HG02763 (cell line): ENCODE measurements around the gene KCNE4.
A peak's percentile ranks its signal among the peaks of the same experiment; 100 is the strongest.
"Not testable (repeated sequence)": the region's sequence is repeated elsewhere in the genome, so short reads cannot be mapped to it uniquely, and the experiment has no call there.

Source experiments
- ATAC-seq: cut with Tn5 transposase; IDR thresholded peaks from one replicate; pipeline ENCODE4 v1.9.1; 2021; ENCODE audit warnings: mild to moderate bottlenecking, moderate library complexity; ENCODE audit not compliant: unreplicated experiment

The KCNE4 gene

DNA sequence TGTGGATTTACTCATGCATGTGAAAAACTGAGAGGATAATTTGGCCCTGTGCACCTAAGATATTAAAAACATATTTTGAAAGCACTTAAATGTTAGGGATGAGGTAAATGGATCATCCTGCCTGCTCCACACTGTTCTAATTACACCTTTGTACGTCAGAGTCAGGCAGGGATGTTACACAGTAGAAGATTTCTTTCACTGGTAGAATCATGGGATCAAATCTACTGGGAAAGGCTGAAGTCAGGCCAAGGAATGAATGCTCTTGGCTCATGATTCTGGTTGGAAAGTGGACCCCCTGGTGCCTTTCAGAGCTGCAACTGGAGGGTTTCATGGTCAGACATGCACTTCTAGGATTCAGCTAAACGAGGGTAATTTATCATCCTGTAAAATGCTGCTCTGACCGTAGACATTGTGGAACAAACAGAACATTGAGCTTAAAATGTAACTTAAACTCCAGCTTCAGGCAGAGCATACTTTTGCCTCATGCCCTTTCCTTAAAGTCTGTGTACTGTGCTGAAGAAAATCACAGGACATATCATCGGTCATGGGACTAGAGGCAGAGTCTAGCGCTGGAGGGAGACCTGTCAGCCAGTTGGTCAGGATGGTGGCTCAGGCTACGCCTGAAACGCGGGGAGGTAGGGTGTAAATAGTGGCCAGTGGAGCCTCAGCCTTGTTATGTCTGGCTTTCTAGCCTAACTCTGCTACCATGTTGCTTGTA lies 4.9 kb downstream of the KCNE4 start:
- ATAC-seq = no peak

DNA sequence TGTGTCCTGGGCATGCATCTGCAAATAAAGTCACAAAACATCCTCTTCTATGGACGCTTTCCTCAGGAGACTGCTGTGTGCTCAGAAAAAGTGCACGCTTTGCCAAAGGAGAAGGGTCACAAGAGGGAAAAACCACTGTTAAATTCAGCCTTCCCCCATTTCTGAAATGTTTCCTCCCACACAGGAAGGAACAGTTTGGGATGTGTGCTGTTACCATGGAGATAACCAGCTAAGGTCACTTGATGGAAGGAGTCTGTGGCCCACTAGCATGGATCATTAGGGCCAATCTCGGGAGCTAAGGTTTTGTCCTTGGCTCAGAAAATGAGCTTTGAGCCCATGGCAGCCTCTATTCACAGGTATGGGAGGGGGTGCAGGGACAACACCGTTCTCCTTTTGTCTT lies 5.6 kb downstream of the KCNE4 start:
- no peak for ATAC-seq

DNA sequence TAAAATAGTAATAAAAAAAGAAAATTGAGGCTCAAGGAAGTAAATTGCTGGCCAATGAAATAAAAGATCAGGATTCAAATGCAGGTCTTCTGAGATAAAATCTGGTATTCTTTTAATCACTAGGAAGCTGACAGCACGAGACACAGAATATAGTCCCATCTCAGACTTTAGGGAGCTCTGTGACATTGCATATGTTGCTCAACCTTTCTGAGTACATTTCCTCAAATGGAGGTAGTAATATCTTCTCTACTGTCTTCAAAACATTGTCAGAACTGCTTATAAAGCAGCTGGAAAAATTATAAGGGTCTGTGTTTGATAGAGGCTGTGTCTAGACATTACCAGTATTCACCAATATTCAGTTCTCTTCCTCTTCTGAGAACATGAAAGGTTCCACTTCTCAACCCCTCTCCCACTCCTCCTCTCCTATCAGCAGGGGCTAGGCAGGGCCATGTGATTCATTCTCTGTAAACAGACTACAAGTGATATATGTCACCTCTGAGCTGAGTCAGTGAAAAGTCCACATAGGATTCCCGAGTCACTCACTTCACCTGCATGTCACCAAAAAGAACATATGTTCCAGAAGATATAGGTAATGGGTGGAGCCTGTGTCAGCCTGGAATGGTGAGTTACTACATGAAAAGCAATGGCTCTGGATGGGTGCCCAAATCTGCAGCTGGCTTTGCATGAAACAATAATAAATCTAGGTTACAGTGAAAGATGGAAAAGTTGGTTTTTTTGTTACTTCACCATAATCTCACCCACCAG lies 7.1 kb downstream of the KCNE4 start:
- ATAC-seq = no peak

DNA sequence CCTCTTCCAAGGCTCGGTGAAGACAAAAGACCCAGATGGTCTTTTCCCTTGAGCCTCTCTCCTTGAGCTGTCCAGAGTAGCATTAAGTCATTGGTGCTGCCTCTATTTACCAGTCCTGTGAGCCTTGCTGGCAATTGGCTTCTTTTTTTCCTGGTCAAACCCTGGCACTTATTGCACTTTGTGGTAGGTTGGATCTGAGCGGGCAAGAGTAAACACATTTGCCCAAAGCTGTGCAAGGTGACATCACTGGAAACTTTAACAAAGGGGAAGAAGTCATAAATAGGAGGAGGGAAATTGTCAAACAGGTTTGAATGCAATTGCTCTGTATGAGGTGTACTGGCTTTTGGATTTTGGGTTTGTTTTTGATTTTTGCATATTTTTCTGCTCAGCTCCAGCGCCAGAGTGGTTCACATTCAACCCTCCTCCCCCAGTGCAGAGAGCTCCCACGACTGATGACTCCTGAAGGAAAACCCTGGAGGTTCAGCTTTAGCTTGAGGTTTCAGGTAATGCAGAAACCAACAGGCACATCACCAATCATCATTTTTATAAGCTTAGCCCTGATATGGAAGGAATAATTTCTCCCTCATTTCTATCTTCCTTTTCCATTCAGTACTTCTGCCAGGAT lies 8.3 kb downstream of the KCNE4 start:
- no peak for ATAC-seq

DNA sequence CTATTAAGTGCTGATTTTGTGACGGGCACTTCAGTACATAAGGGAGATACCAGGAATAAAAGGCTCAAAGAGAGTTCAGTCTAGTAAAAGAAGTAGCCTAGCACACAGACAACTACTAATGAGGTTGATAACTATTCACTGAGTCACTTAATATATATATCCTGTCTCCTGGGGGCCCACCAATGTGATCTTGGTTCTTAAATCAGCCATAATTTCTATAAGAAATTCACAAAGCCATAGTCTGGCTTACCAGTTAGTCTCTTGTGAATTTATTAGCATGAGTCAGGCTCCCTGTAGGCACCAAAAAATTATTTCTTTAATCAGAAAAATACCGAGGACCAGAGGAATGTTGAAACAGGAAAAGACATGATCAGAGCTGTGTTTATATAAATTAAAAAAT lies 10.4 kb downstream of the KCNE4 start:
- ATAC-seq = no peak

DNA sequence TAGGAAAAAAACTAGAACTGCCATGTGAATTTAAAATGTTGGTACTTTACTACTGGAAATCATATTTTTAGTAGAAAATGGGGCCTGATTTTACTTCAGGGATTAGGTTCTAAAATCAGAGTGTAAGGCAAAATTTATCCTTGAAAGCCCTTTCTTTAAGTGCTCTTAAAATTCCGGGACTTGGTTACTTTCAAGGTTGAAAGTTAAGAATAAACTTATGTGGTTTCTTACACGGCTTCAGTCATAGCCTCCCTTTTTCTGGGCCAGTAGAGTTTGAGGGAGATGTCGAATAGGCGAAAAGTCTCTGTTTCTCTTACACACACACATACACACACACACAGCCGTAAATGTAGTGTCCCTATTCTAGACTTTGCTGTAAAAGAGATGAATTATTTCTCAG lies 13.1 kb downstream of the KCNE4 start:
- no peak for ATAC-seq

DNA sequence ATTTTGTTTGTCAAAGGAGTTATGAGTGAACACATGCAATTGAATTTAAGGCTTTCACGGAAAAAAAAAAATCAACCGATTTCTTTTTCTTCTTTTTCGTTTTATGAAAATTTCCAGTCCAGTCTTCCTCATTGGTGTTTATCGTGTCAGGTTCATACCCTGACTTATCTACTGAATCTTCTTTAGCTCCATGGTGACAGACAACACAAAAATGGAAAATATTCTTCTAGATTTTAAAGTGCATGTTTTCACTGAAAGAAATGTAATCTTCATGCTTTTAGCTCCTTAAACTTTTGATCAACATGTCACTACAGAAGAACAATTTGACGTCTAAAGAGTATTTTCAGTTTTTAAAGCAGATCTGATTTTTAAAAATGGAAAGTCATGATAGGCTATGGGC lies 14.7 kb downstream of the KCNE4 start:
- ATAC-seq = no peak

DNA sequence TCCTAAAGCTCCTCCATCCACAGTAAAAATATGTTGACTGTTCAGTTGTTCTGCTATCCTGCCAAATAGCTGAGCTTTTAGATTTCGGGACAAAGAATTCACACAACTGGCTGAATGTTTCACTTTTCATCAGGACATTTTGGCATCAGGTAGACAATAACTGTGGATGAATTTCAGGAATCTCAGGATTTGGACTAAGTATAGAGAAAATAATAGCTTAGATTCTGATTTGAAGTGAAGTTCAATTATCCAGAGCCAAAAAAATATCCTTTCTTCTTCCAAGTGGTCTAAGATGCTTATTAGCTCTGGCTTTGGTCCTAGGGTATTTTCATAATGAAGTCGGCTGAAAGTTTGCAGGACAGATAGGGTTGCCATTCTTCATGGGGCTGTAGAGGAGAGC lies 16.1 kb downstream of the KCNE4 start:
- ATAC-seq = no peak

DNA sequence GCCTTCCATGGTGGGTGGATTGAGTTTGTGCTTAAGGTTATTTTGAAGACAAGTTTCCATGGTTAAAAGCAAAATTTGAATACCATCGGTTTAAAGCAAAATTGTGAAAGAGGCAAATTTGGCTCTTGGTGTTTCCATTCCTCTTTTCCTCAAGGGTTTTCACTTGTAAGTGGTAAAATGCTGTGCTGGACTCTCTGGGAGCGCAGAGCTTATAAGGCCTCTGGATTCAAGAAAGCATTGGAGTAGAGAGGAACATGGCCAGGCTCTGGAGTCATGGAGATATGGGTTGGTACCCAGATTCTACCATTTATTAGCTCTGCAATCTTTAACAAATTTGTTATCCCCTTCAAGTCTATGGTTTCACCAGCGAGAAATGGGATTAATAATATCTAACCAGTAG lies 17.5 kb downstream of the KCNE4 start:
- ATAC-seq = no peak

DNA sequence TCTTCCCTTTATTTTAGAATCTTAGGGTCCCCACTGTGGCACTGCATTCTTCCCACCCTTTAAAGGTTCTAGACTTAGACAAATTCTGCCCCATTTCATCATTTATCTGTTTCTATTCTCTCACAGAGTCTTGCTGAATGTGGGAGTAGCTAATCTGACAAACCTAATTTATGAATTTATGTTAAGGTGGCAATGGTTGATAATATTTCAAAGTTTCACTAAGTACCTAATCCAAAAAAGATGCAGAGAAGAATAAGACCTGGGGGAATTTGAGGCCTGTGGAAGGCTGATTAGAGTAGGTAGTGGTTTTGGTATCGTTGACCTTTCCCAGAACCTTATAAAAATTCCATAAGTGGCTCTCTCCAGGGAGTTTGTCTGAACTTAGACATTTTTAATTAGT lies 18.0 kb downstream of the KCNE4 start:
- ATAC-seq = no peak

DNA sequence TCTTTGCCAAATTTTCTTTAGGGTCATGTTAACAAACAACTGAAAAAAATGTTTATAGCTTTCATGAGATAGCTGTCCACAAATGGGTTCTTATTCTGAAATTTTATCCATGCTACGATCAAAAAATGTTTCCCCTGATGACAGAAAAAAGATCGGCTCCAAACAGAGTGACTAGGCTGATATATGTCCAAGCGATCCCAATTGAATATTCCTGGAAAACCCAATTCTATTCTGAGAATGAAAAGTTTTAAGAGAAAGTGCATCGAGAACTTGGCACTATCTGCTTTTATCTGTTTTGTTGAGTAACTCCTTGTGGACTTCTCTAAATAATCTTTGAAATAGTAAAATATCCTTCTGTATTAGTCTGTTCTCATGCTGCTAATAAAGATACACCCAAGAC lies 19.1 kb downstream of the KCNE4 start:
- ATAC-seq = no peak

DNA sequence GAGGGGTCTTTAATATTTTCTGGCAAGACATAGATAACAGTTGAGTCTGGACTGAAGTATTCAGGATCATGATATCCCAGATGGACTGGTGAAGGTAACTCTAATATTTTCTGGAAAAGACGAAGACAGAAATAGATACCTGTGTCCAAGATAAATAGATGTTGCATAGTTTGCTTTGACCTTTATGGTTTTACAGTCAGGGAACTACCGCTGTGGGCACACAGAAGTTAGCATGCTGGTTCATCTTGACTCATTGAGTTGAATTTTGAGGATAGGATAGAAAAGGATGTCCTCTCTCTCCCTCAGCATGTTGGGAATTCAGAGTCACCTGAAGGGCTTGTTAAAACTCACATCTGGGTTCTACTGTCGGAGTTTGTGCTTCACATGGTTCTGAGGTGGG lies 20.8 kb downstream of the KCNE4 start:
- ATAC-seq = no peak

DNA sequence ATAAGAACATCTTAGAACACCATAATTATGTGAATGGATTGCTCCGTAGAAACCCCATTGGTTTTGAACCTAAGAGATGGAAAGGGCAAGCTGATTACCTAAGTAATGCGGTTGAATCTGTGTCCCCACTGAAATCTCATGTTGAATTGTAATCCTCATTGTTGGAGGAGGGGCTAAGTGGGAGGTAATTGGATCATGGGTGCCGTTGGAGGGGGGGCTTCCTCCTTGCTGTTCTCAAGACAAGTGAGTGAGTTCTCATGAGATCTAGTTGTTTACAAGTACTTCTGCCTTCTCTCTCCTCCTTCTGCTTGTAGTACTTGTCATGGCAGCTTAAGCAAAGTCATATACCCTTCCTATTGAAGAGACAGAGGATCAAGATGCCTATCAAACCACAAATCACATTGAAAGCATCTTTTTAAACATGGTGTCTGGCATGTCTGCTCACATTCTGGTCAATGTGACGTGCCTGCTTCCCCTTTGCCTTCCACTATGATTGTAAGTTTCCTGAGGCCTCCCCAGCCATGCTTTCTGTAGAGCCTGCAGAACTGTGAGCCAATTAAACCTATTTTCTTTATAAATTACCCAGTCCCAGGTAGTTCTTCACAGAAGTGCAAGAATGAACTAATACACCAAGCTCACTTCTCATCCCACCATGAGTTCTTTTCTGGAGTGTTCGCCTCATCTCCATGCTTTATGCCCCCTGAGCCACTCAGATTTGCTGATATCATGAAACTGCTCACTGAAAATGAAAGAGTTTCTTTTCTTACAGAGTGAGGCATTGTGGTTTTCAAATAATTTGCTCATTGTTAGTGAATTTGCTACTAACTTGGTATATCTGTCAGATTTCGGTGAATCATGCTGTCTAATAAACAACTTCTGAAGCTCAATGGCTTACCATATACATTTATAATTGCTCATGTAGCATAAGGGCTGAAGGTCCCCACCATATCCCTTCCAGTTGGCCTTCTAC lies 23.6 kb downstream of the KCNE4 start:
- ATAC-seq = peak; percentile 76

DNA sequence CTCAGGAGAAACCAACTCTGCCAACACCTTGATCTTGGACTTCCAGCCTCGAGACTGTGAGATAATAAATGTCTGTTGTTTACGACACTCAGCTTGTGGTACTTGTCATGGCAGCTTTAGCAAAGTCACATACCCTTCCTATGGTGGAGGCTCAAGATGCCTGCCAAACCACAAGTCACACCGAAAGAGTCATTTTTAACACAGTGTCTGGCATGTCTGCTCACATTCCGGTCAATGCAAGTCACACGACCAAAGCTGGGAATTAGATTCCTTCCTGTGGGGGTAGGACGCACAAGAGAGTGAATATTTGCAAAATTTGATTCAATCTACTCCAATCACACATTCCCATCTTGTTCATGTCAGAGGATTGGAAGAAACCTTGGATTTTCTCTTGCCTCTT lies 24.6 kb downstream of the KCNE4 start:
- ATAC-seq = no peak

DNA sequence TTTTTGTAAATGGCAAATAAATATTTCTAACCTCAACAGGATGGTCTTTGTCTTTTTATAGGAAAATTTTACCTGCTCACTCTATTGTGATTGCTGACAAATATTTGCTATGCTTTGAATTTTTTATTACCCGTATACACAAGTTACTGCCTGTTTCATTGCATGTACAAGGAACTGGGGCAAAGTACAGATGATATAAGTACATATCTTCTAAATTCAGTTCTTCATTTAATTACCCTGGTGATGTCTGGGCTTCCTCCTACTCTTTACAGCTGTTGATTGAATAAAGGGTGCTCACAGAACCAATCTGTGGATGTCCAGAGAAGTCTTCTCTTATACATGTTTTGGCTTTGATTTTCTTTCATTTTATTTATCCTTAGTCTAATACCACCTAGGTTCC lies 26.5 kb downstream of the KCNE4 start:
- ATAC-seq = no peak

DNA sequence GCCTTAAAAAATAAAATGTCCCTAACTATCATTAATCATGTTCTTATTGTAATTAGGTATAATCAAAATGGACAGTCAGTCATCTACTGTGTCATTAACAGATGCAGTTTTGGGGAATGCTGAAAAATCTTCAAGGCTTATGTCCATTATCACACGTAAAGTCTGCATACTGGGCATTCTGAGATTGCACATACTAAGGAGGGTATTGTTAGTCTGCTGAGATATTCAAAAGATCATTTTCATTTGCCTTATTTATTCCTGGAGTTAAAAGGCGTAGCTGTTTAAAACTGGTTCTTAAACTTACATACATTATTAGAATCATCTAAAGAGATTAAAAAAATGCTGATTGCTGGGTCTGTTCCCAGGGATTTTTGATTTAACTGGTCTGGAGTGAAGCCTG lies 27.4 kb downstream of the KCNE4 start:
- no peak for ATAC-seq

DNA sequence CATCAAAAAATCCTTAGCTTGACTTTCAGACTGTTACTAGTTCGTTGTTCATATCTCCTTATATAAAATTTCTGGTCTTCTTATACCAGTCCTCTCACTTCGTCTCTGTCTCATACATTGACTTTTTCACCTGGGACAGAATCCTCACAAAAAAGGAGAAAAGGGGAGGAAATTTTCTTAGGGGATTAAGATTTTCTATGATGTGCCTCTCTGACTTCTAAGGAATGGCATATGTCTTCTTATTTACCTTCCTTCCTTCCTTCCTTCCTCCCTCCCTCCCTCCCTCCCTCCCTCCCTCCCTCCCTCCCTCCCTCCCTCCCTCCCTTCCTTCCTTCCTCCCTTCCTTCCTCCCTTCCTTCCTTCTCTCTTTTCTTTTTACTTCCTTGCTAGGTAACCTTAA lies 27.9 kb downstream of the KCNE4 start:
- ATAC-seq = no peak

DNA sequence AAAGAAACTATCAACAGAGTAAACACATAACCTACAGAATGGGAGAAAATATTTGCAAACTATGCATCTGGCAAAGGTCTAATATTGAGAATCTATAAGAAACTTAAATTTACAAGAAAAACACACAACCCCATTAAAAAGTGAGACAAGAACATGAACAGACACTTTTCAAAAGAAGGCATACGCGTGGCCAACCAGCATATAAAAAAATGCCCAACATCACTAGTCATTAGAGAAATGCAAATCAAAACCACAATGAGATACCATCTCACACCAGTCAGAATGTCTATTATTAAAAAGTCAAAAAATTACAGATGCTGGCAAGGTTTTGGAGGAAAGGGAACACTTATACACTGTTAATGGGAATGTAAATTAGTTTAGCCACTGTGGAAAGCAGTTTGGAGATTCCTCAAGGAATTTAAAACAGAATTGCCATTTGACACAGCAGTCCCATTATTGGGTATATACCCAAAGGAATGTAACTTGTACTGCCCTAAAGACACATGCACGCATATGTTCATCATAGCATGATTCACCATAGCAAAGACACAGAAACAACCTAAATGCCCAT lies 28.9 kb downstream of the KCNE4 start:
- not testable (repeated sequence) for ATAC-seq

DNA sequence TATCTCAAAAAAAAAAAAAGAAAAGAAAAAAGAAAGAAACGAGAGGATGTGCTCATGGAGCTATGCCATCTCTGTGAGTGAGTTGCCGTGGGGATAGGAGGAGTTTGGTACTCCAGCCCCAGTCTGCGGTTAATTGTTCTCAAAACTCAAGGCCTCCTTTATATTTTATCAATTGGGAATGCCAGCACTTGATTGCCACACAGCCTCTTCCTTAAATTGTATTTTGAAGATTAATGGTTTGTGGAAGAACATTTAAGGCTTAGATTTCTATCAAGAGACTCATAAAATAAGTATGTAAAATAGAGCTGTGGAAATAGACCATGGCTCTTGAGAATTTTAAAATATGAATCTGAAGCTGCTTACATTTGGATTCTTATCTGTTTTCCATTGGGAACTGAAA lies 29.8 kb downstream of the KCNE4 start:
- ATAC-seq = no peak

DNA sequence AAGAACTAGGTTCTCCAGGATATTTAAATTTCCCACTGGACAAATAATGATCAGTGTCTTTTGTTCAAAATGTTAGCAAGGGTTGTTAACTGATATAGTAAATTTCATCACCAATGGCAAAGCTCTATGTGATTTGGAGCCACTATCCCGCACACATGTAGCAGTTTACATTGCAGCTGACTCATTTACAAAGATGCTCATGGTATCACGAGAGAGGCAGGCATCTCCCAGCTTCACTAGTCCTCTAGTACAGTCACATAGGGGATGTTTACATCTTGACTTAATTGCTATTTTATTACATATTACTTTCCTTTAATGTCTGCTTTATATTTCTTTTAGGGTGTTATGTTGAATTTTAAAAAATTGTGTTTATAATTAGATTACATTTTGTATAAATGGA lies 30.7 kb downstream of the KCNE4 start:
- ATAC-seq = no peak
